Osteocyte (in vitro differentiated cells): ENCODE measurements around the gene ANKRD44. TPM values are rescaled to one million over a fixed set of nuclear protein-coding genes. Genes with fewer than 3 reads are reported as not detected.

ENCODE experiments used
- DNase-seq: peaks from one replicate; pipeline ENCODE4 v3.0.0; 2021; ENCODE audit warnings: mixed read lengths; ENCODE audit not compliant: unreplicated experiment; ENCODE audit errors: extremely low spot score
- H3K27ac Mint-ChIP-seq: one replicate; pipeline ENCODE4 v1.8.0; 2021; ENCODE audit warnings: mild to moderate bottlenecking, mixed read lengths; ENCODE audit not compliant: unreplicated experiment
- H3K27me3 Mint-ChIP-seq: one replicate; pipeline ENCODE4 v1.8.0; 2021; ENCODE audit warnings: mixed read lengths; ENCODE audit not compliant: unreplicated experiment
- H3K36me3 Mint-ChIP-seq: one replicate; pipeline ENCODE4 v1.8.0; 2021; ENCODE audit warnings: mixed read lengths; ENCODE audit not compliant: unreplicated experiment
- H3K4me1 Mint-ChIP-seq: one replicate; pipeline ENCODE4 v1.8.0; 2021; ENCODE audit warnings: mixed read lengths; ENCODE audit not compliant: unreplicated experiment
- H3K4me3 Mint-ChIP-seq: one replicate; pipeline ENCODE4 v1.8.0; 2021; ENCODE audit warnings: mild to moderate bottlenecking, moderate library complexity, mixed read lengths; ENCODE audit not compliant: unreplicated experiment
- H3K9me3 Mint-ChIP-seq: one replicate; pipeline ENCODE4 v1.8.0; 2021; ENCODE audit warnings: mixed read lengths; ENCODE audit not compliant: unreplicated experiment
- CTCF ChIP-seq: fragments of 200-600 bp; sonication (generic); IDR thresholded peaks from 2 replicates; pipeline ENCODE4 v1.5.0; 2021; ENCODE audit warnings: antibody characterized with exemption, mild to moderate bottlenecking, moderate library complexity
- total RNA-seq: library from RNA; stranded (reverse); gene quantifications from 2 replicates; pipeline ENCODE4 v1.2.1, GENCODE V29; 2021

ANKRD44 gene
- total RNA-seq, 1 donor from 2014 or later: 16.6 TPM

DNA sequence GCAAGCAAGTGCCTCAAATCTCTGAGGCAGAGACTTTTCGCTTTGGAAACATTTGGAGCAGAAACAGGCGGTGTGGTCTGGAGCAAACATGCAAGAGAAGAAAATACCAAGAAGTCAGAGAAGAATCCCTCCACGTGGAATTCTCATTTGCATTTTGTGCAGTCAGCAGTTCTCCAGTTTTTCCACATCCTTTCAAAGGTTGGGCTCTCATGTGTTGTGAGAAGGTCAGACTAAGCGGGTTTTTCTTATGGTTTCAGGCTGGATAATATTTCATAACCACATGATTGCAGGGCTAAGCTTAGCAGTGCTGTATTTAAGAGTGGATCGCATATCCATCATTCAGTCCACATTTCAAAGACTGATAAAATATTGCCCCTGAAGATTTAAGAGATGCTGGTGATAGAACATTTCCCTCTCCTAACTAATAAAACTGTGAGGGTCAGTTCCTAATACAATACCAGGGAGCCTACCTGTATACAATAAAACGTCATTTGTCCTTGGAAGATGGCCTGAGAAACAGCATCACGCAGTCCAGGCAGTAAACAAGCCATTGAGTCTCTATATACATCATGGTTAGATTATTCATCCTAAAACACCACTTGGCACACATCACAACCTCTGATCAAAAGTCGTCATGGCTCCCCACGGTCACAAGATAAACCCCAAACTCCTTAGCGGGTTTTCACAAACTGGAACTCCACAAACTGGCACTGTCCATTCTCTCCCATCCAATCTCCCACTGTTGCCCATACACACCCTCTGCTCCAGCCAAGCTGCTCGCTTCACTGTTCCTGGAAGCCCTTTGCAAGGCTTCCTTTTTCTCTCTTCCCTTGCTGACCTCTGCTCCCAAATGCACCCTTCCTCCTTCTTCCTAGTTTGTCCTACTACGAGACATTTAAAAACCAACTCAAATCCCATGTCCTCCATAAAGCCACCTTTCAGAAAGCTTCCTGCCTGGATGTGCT is 31.5 kb downstream of the ANKRD44 start:
- no peak for DNase-seq
- H3K27ac Mint-ChIP-seq: peak overlapping the region; percentile 52
- TF ChIP-seq CTCF: no peak
- H3K4me3 Mint-ChIP-seq: no peak overlapping the region
- no peaks in the 10 kb centered on the region for H3K27me3 Mint-ChIP-seq
- H3K36me3 Mint-ChIP-seq: no peaks in the 10 kb centered on the region
- no peaks in the 10 kb centered on the region for H3K9me3 Mint-ChIP-seq
- H3K4me1 Mint-ChIP-seq: peaks cover 26% of the 10 kb centered on the region

DNA sequence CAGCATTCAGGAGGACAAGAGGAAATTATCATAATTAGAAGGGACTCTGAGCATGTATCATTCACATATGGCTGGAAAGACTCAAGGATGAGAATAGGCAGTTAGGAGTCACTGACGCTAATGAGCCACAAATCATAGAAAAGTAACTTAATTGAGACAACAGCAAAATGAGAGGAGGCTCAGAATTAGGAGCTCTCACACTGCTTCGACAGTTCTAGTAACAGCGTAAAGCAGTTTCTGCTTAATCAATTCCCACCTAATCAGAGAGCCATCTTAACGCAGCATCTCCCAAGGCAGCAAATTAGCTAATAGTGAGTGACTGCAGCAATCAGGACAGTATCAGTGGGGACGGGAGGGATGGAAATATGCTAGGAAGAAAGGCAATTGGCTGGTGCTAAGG is 32.8 kb downstream of the ANKRD44 start:
- TF ChIP-seq CTCF: no peak
- no peak overlapping the region for H3K4me3 Mint-ChIP-seq
- no peaks in the 10 kb centered on the region for H3K27me3 Mint-ChIP-seq
- peaks cover 31% of the 10 kb centered on the region for H3K4me1 Mint-ChIP-seq
- no peaks in the 10 kb centered on the region for H3K9me3 Mint-ChIP-seq
- H3K27ac Mint-ChIP-seq: no peak overlapping the region
- no peak for DNase-seq
- H3K36me3 Mint-ChIP-seq: no peaks in the 10 kb centered on the region

DNA sequence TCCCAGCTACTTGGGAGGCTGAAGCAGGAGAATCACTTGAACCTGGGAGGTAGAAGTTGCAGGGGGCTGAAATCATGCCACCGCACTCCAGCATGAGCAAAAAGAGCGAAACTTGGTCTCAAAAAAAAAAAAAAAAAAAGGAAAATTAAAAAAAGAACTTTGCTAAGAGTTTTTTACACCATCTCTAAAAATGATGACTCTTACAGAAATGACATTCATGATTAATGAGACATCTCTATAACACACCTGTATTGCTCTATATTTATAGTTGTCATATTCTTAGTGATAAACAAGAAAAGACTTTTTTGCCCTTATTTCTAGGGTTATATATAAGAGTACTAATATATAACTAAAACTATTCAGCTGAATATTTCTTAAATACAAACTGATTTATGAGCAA is 34.4 kb downstream of the ANKRD44 start:
- Mint-ChIP-seq H3K27ac (no peak overlapping the region), H3K4me1 (peaks cover 31% of the 10 kb centered on the region), H3K4me3 (no peak overlapping the region), H3K36me3 (no peaks in the 10 kb centered on the region), H3K9me3 (no peaks in the 10 kb centered on the region), H3K27me3 (no peaks in the 10 kb centered on the region)
- no peak for DNase-seq
- TF ChIP-seq CTCF: no peak

GRCh38 chr2:197274937-197275336 is 35.6 kb downstream of the ANKRD44 start:
- no peak for TF ChIP-seq CTCF
- H3K4me3 Mint-ChIP-seq: no peak overlapping the region
- no peak for DNase-seq
- no peaks in the 10 kb centered on the region for H3K9me3 Mint-ChIP-seq
- no peaks in the 10 kb centered on the region for H3K36me3 Mint-ChIP-seq
- no peak overlapping the region for H3K27ac Mint-ChIP-seq
- H3K4me1 Mint-ChIP-seq: peaks cover 22% of the 10 kb centered on the region
- no peaks in the 10 kb centered on the region for H3K27me3 Mint-ChIP-seq

DNA sequence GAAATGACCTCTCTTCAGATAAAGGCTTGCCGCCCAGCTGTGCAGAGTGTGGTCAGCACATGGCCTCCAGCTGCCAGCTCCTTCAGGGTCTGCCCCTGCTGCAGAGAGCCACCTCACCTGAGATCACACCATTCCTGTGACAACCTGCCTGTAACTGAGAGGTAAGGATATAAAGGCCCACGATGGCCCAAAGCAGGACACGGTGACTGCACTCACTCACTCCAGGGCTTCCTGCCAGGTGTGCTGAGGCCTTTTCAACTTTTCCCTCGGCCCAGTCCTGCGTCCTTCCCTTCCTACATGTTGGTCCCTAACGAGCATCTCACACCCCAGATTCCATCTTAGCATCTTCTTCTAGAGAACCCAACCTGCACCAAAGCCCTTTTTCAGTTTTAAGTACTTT is 36.2 kb downstream of the ANKRD44 start:
- Mint-ChIP-seq H3K27me3 (no peaks in the 10 kb centered on the region), H3K4me1 (peaks cover 16% of the 10 kb centered on the region), H3K36me3 (no peaks in the 10 kb centered on the region), H3K9me3 (no peaks in the 10 kb centered on the region), H3K4me3 (no peak overlapping the region), H3K27ac (no peak overlapping the region)
- TF ChIP-seq CTCF: no peak
- DNase-seq: no peak
